Endothelial cell of umbilical vein (primary cell): ENCODE measurements around the gene GIGYF2. TPM values are rescaled to one million over a fixed set of nuclear protein-coding genes. Genes with fewer than 3 reads are reported as not detected.

Experiments used
- BruUV-seq: library from RNA; stranded (reverse); fragments of 400-500 nt; replicated peaks from 2 replicates; lab custom pipeline; 2021; lab: Mats Ljungman, UMichigan
- CTCF ChIA-PET: fragments of 300-600, 350-600 bp; sonication (Branson Sonifier 250); formaldehyde crosslinking; loops from one replicate; lab custom pipeline; 2021; ENCODE audit warnings: antibody characterized with exemption, inconsistent platforms; lab: Charles Lee
- POLR2A ChIA-PET: fragments of 300-600, 350-600 bp; sonication (Branson Sonifier 250); formaldehyde crosslinking; loops from one replicate; lab custom pipeline; 2021; ENCODE audit warnings: antibody characterized with exemption, inconsistent platforms; lab: Charles Lee
- DNase-seq: peaks from one replicate; pipeline ENCODE4 v3.0.0-alpha.2; 2011; ENCODE audit warnings: low read depth, low spot score
- FAIRE-seq: peaks from 2 replicates; lab custom pipeline; 2011; peaks lifted over from hg19 to GRCh38; lab: Jason Lieb, UNC
- H2AFZ ChIP-seq: 2 replicates; pipeline ENCODE4 v1.6.0; 2012; ENCODE audit warnings: low read depth, low read length, control low read depth, inconsistent platforms
- H3K27ac ChIP-seq: 2 replicates; pipeline ENCODE4 v1.5.1; 2011; ENCODE audit warnings: low read depth, mild to moderate bottlenecking, control low read depth, low read length, moderate library complexity; ENCODE audit not compliant: insufficient read depth
- H3K27me3 ChIP-seq, 2 experiments: 2 replicates each; pipeline versions ENCODE4 v1.6.0 to v1.6.1; 2011; ENCODE audit warnings: low read length in 2 of 2, mixed read lengths in 1 of 2; ENCODE audit not compliant: control insufficient read depth in 2 of 2, insufficient read depth in 2 of 2
- H3K36me3 ChIP-seq, 2 experiments: 2 replicates in 1 of 2; 3 replicates in 1 of 2; pipeline ENCODE4 v1.5.1; 2011; ENCODE audit warnings: low read length in 2 of 2, mild to moderate bottlenecking in 1 of 2, moderate library complexity in 1 of 2; ENCODE audit not compliant: control insufficient read depth in 2 of 2, insufficient read depth in 2 of 2; ENCODE audit errors: extremely low read depth in 1 of 2
- H3K4me1 ChIP-seq: 3 replicates; pipeline ENCODE4 v1.5.1; 2011; ENCODE audit warnings: mild to moderate bottlenecking, low read length; ENCODE audit not compliant: control insufficient read depth, insufficient read depth; ENCODE audit errors: extremely low read depth
- H3K4me2 ChIP-seq: 2 replicates; pipeline ENCODE4 v1.6.1; 2011; ENCODE audit warnings: low read length, control low read depth, mixed read lengths; ENCODE audit not compliant: insufficient read depth
- H3K4me3 ChIP-seq, 3 experiments: fragments of 200-600 bp in 1 of 3; sonication (generic), shearing (Covaris generic) in 1 of 3; replicated peaks in 1 of 3; 2 replicates each; pipeline ENCODE4 v1.5.1; 2011 to 2016; ENCODE audit warnings: control low read depth in 3 of 3, low read length in 3 of 3, mild to moderate bottlenecking in 2 of 3, inconsistent platforms in 1 of 3, low read depth in 1 of 3, moderate library complexity in 1 of 3; ENCODE audit not compliant: insufficient read depth in 1 of 3
- H3K79me2 ChIP-seq: 2 replicates; pipeline ENCODE4 v1.6.0; 2012; ENCODE audit warnings: low read length, inconsistent platforms; ENCODE audit not compliant: control insufficient read depth, insufficient read depth
- H3K9ac ChIP-seq: replicated peaks from 2 replicates; pipeline ENCODE3; 2011; ENCODE audit warnings: low read length, control low read depth; ENCODE audit not compliant: insufficient read depth; ENCODE audit errors: extremely low read depth
- H3K9me1 ChIP-seq: replicated peaks from 3 replicates; pipeline ENCODE4 v1.6.0; 2011; ENCODE audit warnings: mild to moderate bottlenecking, low read length; ENCODE audit not compliant: control insufficient read depth, insufficient read depth; ENCODE audit errors: extremely low read depth
- H3K9me3 ChIP-seq: replicated peaks from 2 replicates; pipeline ENCODE4 v1.5.1; 2012; ENCODE audit warnings: low read length, inconsistent platforms; ENCODE audit not compliant: control insufficient read depth, insufficient read depth
- H4K20me1 ChIP-seq: replicated peaks from 2 replicates; pipeline ENCODE3; 2011; ENCODE audit warnings: mild to moderate bottlenecking, low read length; ENCODE audit not compliant: control insufficient read depth, insufficient read depth; ENCODE audit errors: extremely low read depth
- CTCF ChIP-seq, 2 donors: IDR thresholded peaks; 1 replicate in 1 of 2; 2 replicates in 1 of 2; pipeline ENCODE4 v1.5.1; 2011; ENCODE audit warnings: low read length in 2 of 2, mild to moderate bottlenecking in 2 of 2, moderate library complexity in 2 of 2, control low read depth in 1 of 2, inconsistent platforms in 1 of 2, low read depth in 1 of 2; ENCODE audit not compliant: insufficient read depth in 1 of 2; ENCODE audit errors: extremely low read depth in 1 of 2
- EZH2 ChIP-seq: IDR thresholded peaks from 2 replicates; pipeline ENCODE4 v1.6.1; 2012; ENCODE audit warnings: borderline replicate concordance, low read depth, mild to moderate bottlenecking, moderate library complexity, low read length, inconsistent platforms; ENCODE audit not compliant: severe bottlenecking
- FOS ChIP-seq: IDR thresholded peaks from 2 replicates; pipeline ENCODE4 v1.6.1; 2011; ENCODE audit warnings: mild to moderate bottlenecking, low read length, moderate library complexity, borderline replicate concordance; ENCODE audit not compliant: insufficient read depth
- GATA2 ChIP-seq: IDR thresholded peaks from 2 replicates; pipeline ENCODE4 v1.7.0; 2011; ENCODE audit warnings: low read depth, mild to moderate bottlenecking, moderate library complexity, mixed read lengths, low read length; ENCODE audit not compliant: insufficient read length, insufficient read depth
- JUN ChIP-seq: IDR thresholded peaks from 2 replicates; pipeline ENCODE4 v1.6.1; 2011; ENCODE audit warnings: borderline replicate concordance, low read depth; ENCODE audit not compliant: insufficient read length, insufficient read depth
- MAX ChIP-seq: IDR thresholded peaks from 2 replicates; pipeline ENCODE4 v1.6.1; 2011; ENCODE audit not compliant: insufficient read depth, insufficient read length
- MYC ChIP-seq: IDR thresholded peaks from one replicate; pipeline ENCODE4 v1.6.1; 2011; ENCODE audit warnings: mild to moderate bottlenecking, low read depth, low read length
- POLR2A ChIP-seq: IDR thresholded peaks from 2 replicates; pipeline ENCODE4 v1.6.1; 2012; ENCODE audit warnings: low read depth, mild to moderate bottlenecking, control low read depth, low read length
- POLR2AphosphoS5 ChIP-seq: IDR thresholded peaks from 2 replicates; pipeline ENCODE4 v1.6.1; 2012; ENCODE audit warnings: low read depth, mild to moderate bottlenecking, control low read depth, low read length, moderate library complexity; ENCODE audit not compliant: insufficient read depth
- dilution Hi-C: fragments of 300-500 bp; cut with MboI; formaldehyde crosslinking; loops from one replicate; pipeline ENCODE4 v1.15.0; 2019; ENCODE audit warnings: low sequenced_read_pairs; ENCODE audit not compliant: extremely low pct_ligation_motif_present
- intact Hi-C: fragments of 100-400 bp; cut with micrococcal nuclease; formaldehyde crosslinking; loops from one replicate; pipeline ENCODE4 v1.10.0; 2022
- polyA plus RNA-seq, 4 experiments: library from polyadenylated mRNA; depleted of rRNA in 3 of 4; stranded (reverse) in 3 of 4; unstranded in 1 of 4; fragments of >200 nt; gene quantifications; 2 replicates each; pipeline versions ENCODE4 v1.2.1 to v1.2.3, GENCODE V29; 2011 to 2012; ENCODE audit warnings: missing spikeins in 1 of 4
- total RNA-seq: library from RNA; stranded (reverse); gene quantifications from 2 replicates; pipeline ENCODE4 v1.2.3, GENCODE V29; 2021

The GIGYF2 gene
- total and polyA plus RNA-seq, 2 donors (not counting 3 experiments of a cell fraction or from before 2014, with no cell fraction given): 22.9 to 56.4 TPM

GRCh38 chr2:232810444-232810843 lies 113.3 kb downstream of the GIGYF2 start:
- Histone ChIP-seq H3K27me3 (no peaks in the 10 kb centered on the region), H3K36me3 (peaks cover 5 to 16% of the 10 kb centered on the region in 2 experiments), H3K9me1 (no peaks in the 10 kb centered on the region), H3K4me3 (no peak overlapping the region), H3K79me2 (peaks cover 1% of the 10 kb centered on the region), H4K20me1 (peaks cover 2% of the 10 kb centered on the region), H3K27ac (no peak overlapping the region), H3K4me1 (no peaks in the 10 kb centered on the region), H2AFZ (no peak overlapping the region), H3K9me3 (no peaks in the 10 kb centered on the region), H3K9ac (no peak overlapping the region), H3K4me2 (no peak overlapping the region)
- dilution Hi-C loops (no loop called here), intact Hi-C loops (no loop called here)
- FAIRE-seq: no peak
- POLR2A ChIA-PET: no interaction called here
- CTCF ChIA-PET: interaction anchor here (1.0 to 1.6 kb wide), 4 partner anchors 29 to 244 kb away, joined by 3 to 4 read pairs (median 4); no protein-coding TSS in a partner anchor
- DNase-seq: no peak
- no TSS peak for BruUV-seq
- TF ChIP-seq EZH2 (no peak), CTCF (IDR thresholded peaks at IDR 0.05; ENCODE audit: extremely low read depth in 1 of 2, insufficient read depth in 1 of 2, low read depth in 1 of 2, low read length in 2 of 2) (no peak), JUN (no peak), FOS (no peak), POLR2A (no peak), MYC (no peak), MAX (no peak), GATA2 (no peak), POLR2AphosphoS5 (no peak)
